ENCODE results near the gene RC3H1.

- TF ChIP-seq TEAD4 (IDR thresholded peaks at IDR 0.05; ENCODE audit: low read depth, low read length), result no peak
- TF ChIP-seq CTCF (IDR thresholded peaks at IDR 0.05; ENCODE audit: control extremely low read depth in 1 of 3, insufficient read depth in 1 of 3, low read depth in 1 of 3, low read length in 3 of 3), result no peak
- TF ChIP-seq USF2 (IDR thresholded peaks at IDR 0.05; ENCODE audit: low read length), result no peak
- no peak for TF ChIP-seq KDM5A (IDR thresholded peaks at IDR 0.05; ENCODE audit: low read length)
- TF ChIP-seq POLR2A (IDR thresholded peaks at IDR 0.05; ENCODE audit: control extremely low read depth in 1 of 2, low read depth in 2 of 2, low read length in 2 of 2), result no peak
- TF ChIP-seq EZH2 (IDR thresholded peaks at IDR 0.05; ENCODE audit: low read depth, low read length, severe bottlenecking), result no peak
- no peak for TF ChIP-seq ATF3 (IDR thresholded peaks at IDR 0.05; ENCODE audit: insufficient read depth, low read depth, low read length)
These were observed 133.4 kb downstream of the RC3H1 start for GRCh38 chr1:173888749-173889148.

Data from H1 (cell line).